GM19240 (cell line): Measurements from ENCODE around the gene KLC1.

ENCODE experiments used
- DNase-seq: peaks from one replicate; pipeline ENCODE4 v3.0.0; 2011; ENCODE audit warnings: low spot score; ENCODE audit not compliant: insufficient read length

The KLC1 gene

GRCh38 chr14:103716091-103716801 is 87.2 kb downstream of the KLC1 start:
- DNase-seq: peak; percentile 39

- no peak for DNase-seq
These were observed 87.9 kb downstream of the KLC1 start for GRCh38 chr14:103716899-103717411.

- DNase-seq: no peak
These were observed 89.6 kb downstream of the KLC1 start for GRCh38 chr14:103718572-103718971.

GRCh38 chr14:103719751-103720150 is 90.7 kb downstream of the KLC1 start:
- no peak for DNase-seq

- DNase-seq: no peak
These were observed 92.5 kb downstream of the KLC1 start for GRCh38 chr14:103721334-103722120.

- no peak for DNase-seq
These were observed 94.7 kb downstream of the KLC1 start for GRCh38 chr14:103723748-103724081.

- no peak for DNase-seq
These were observed 95.1 kb downstream of the KLC1 start for GRCh38 chr14:103724116-103724515.

GRCh38 chr14:103725001-103725682 is 96.1 kb downstream of the KLC1 start:
- no peak for DNase-seq

- no peak for DNase-seq
These were observed 96.9 kb downstream of the KLC1 start for GRCh38 chr14:103725739-103726395.

GRCh38 chr14:103726474-103726873 is 97.5 kb downstream of the KLC1 start:
- DNase-seq: no peak

- DNase-seq: no peak
These were observed 98.4 kb downstream of the KLC1 start for GRCh38 chr14:103727313-103727980.

GRCh38 chr14:103728141-103728540 is 99.1 kb downstream of the KLC1 start:
- DNase-seq: no peak

GRCh38 chr14:103728721-103729120 is 99.7 kb downstream of the KLC1 start:
- no peak for DNase-seq

- DNase-seq: no peak
These were observed 100.8 kb downstream of the KLC1 start for GRCh38 chr14:103729496-103730448.

- no peak for DNase-seq
These were observed 101.6 kb downstream of the KLC1 start for GRCh38 chr14:103730490-103731035.

GRCh38 chr14:103731481-103731880 is 102.5 kb downstream of the KLC1 start:
- no peak for DNase-seq

- DNase-seq: no peak
These were observed 103.2 kb downstream of the KLC1 start for GRCh38 chr14:103731916-103732867.

GRCh38 chr14:103732868-103733620 is 104.0 kb downstream of the KLC1 start:
- DNase-seq: no peak
